Stomach (tissue), 4 donors: ENCODE measurements around the gene LRMDA.

ENCODE experiments used
- CTCF ChIP-seq, 7 experiments: fragments of 450-650 bp in 4 of 7; fragments of 200-600 bp in 3 of 7; sonication (generic) in 3 of 7; IDR thresholded peaks; one replicate each; pipeline ENCODE4 v1.5.1; 2016 to 2019; ENCODE audit warnings: antibody characterized with exemption in 7 of 7, control low read depth in 2 of 7, mild to moderate bottlenecking in 1 of 7
- EP300 ChIP-seq: sonication (generic); formaldehyde crosslinking; IDR thresholded peaks from one replicate; pipeline ENCODE4 v1.6.1; 2017; ENCODE audit warnings: antibody characterized with exemption
- POLR2A ChIP-seq, 4 donors: fragments of 450-650 bp; IDR thresholded peaks; one replicate each; pipeline ENCODE4 v1.6.1; 2016; ENCODE audit warnings: antibody characterized with exemption in 4 of 4, control low read depth in 2 of 4, mild to moderate bottlenecking in 1 of 4, moderate library complexity in 1 of 4
- POLR2AphosphoS5 ChIP-seq, 3 donors: sonication (generic); formaldehyde crosslinking; IDR thresholded peaks; one replicate each; pipeline ENCODE4 v1.6.1; 2016; ENCODE audit warnings: antibody characterized with exemption in 3 of 3

- TF ChIP-seq CTCF (IDR thresholded peaks at IDR 0.05) (no peak), POLR2A (IDR thresholded peaks at IDR 0.05) (no peak), EP300 (no peak), POLR2AphosphoS5 (IDR thresholded peaks at IDR 0.05) (no peak)
Measured at GRCh38 chr10:76405922-76406321, 974.5 kb downstream of the LRMDA start.
